LNCAP (cell line): ENCODE results near the gene CCDC93.

Experiments
- TF ChIP-seq, protein P1 (sequence below): fragments of 450-650 bp; IDR thresholded peaks from 2 replicates; pipeline ENCODE4 v1.5.1; 2017; ENCODE audit warnings: mild to moderate bottlenecking

Gene CCDC93

DNA sequence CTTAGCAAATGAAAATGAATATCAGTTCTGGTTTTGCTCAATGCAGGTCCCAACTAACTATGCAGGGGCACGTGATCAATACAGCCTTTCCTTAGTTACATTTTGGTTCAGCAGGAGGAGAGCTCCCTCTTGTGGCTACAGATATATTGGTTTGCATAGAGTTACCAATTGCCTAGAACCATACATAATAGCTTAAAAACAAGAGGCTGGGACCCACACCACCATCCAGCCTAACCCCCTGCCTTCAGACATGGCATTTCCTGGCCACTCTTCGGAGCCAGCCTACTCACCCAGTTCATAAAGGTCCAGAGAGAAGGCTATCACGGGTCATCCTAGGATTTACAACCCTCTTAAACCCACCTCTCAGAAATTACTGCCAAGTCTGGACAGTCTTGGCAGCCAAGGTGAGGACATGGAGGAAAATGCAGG, 10.5 kb downstream of the CCDC93 start:
- TF ChIP-seq, protein P1, sequence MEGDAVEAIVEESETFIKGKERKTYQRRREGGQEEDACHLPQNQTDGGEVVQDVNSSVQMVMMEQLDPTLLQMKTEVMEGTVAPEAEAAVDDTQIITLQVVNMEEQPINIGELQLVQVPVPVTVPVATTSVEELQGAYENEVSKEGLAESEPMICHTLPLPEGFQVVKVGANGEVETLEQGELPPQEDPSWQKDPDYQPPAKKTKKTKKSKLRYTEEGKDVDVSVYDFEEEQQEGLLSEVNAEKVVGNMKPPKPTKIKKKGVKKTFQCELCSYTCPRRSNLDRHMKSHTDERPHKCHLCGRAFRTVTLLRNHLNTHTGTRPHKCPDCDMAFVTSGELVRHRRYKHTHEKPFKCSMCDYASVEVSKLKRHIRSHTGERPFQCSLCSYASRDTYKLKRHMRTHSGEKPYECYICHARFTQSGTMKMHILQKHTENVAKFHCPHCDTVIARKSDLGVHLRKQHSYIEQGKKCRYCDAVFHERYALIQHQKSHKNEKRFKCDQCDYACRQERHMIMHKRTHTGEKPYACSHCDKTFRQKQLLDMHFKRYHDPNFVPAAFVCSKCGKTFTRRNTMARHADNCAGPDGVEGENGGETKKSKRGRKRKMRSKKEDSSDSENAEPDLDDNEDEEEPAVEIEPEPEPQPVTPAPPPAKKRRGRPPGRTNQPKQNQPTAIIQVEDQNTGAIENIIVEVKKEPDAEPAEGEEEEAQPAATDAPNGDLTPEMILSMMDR: peak; percentile 69

DNA sequence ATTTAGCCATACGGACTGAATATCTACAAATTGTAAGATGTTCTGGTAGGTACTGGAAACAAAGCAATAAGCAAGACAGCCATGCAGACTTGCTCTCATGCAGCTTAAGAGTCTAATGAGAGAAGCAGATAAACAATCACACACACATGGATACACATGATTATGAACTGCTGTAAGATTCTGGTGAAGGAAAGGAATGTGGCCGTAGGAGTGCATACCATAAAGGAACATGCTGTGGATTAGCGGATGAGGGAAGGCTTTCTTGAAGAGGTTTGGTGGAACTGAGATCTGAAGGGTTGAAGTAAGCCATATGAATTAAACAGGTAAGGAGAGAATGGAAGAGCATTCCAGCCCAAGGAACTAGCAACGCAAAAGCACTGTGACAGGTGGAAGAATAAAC, 13.8 kb downstream of the CCDC93 start:
- TF ChIP-seq, protein P1: no peak

DNA sequence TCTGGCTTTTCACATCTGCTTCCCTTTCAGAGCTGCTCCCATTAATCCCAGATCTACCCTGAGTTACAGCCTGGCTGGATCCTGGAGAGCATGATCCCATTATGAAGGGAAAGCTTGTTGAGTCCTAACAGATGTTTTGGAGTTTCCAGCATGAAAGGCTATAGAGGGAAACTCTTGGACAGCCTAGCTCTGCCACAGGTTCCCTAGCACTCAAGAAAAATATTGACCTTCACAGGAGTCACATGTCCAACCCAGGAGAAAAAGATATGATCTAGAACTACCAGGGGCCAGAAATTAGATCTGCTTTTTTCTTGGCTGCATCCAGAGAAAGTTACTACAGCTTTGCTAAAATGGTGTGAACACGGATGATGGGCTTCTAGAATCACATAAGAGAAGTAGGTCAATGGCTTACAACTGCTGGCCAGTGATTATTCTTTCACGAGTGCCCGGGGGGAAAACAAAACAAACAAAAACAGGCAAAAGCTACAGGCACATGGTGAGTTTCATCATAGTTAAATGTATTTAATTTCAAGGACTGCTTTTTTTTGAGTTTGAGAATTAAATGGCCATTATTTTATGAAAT, 15.9 kb downstream of the CCDC93 start:
- TF ChIP-seq, protein P1: no peak

DNA sequence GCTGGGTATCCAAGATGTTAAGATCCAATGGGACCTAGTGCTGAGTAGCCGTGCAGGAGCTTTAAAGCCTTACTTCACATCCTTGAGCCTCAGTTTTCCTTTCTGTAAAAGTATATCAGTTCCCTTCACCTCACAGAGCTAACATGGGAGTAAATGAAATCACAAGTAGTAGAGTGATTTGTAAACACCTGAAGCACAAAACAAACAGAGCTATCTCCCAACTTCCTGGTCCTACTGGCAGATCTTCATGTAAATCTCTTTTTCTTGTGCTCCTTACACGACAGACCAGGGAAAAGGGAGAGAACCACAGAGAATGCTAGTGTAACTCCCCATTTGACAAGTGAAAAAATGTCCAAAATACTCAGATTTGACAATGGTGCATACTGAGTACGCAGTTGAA, 17.3 kb downstream of the CCDC93 start:
- TF ChIP-seq, protein P1: no peak

DNA sequence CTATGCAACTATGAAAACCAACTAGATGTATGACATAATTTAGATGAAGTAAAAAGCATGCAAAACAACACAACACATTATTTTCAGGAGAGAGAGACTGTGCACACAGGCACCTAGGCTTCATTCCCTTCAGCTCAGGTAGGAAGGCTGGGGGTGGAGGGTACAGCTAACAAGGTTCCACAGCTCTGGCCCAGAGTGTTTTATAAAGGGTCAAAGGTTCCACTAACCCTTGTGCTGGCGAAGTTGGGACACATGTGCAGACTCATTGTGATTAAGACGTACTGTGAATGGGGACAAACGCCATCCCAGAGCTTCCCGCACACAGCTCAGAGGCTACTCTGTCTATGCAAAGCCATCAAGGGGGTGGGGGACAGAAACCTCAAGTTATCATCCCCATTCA, 19.1 kb downstream of the CCDC93 start:
- TF ChIP-seq, protein P1: no peak

DNA sequence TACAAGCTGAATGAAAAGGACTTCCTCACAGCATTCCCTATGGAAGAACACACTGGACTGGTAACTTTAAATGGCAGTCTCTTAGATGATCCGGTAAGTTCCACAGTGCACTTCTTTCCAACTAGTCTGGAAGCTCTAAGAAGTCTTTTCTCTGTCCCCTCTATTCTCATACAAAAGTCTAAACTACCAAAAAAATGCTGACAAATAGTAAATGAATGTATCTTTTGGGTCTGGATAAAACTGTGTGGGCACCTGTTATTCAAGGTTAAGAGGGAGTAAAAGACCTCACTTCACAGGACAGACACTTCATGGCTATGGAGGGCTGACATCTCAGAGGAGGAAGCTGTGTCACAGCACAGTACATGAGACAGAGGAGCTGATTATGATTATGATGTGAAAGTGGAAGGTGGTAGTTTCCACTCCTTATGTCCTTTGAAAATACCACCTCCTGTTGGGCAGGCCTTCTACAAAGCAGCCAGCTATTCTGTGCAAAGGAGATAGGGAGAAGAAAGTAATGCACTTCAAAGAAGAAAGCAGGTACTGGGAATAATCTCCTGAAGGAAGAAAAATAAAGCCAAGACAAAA, 23.9 kb downstream of the CCDC93 start:
- TF ChIP-seq, protein P1: no peak

DNA sequence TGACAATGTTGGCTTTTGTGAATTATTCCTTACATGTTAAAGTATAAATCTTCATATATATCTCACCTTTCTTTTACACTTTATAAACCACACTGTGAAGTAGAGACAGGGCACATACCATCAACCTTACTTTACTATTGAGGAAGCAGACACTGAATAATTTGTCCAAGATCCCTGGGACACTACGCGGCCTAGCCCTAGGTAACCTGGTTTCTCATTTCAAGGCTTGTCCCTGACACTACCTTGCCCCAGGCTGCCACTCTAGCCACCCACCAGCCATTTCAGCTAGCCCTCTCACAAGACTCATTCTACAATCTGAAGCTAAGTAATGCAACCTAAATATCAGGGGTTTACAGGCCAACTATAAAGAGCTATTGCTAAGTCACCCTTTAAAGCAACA, 26.7 kb downstream of the CCDC93 start:
- TF ChIP-seq, protein P1: no peak

DNA sequence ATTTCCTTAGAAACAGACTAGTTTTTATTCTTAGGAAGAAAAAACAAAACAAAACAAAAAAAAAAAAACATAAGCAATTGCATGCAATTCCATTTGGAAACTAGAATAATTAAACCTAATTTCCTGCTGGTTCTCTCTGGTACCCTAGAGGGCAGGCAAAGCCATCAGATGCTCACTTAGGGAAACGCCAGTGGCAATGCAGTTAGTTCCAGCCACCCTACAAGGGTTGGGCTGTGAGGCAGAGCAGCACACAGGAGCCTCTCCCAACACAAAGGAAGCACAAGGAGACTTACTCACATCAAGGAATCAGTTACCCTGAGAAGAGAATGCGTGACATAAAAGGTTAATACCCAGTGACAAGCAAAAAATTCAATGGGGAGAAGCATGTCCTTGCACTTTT, 28.8 kb downstream of the CCDC93 start:
- TF ChIP-seq, protein P1: no peak
